Femur (tissue), 1 donor: ENCODE data around the gene PODXL2.

Experiments
- DNase-seq: peaks from one replicate; pipeline ENCODE4 v3.0.0-alpha.2; 2017

The PODXL2 gene, protein sequence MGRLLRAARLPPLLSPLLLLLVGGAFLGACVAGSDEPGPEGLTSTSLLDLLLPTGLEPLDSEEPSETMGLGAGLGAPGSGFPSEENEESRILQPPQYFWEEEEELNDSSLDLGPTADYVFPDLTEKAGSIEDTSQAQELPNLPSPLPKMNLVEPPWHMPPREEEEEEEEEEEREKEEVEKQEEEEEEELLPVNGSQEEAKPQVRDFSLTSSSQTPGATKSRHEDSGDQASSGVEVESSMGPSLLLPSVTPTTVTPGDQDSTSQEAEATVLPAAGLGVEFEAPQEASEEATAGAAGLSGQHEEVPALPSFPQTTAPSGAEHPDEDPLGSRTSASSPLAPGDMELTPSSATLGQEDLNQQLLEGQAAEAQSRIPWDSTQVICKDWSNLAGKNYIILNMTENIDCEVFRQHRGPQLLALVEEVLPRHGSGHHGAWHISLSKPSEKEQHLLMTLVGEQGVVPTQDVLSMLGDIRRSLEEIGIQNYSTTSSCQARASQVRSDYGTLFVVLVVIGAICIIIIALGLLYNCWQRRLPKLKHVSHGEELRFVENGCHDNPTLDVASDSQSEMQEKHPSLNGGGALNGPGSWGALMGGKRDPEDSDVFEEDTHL

DNA sequence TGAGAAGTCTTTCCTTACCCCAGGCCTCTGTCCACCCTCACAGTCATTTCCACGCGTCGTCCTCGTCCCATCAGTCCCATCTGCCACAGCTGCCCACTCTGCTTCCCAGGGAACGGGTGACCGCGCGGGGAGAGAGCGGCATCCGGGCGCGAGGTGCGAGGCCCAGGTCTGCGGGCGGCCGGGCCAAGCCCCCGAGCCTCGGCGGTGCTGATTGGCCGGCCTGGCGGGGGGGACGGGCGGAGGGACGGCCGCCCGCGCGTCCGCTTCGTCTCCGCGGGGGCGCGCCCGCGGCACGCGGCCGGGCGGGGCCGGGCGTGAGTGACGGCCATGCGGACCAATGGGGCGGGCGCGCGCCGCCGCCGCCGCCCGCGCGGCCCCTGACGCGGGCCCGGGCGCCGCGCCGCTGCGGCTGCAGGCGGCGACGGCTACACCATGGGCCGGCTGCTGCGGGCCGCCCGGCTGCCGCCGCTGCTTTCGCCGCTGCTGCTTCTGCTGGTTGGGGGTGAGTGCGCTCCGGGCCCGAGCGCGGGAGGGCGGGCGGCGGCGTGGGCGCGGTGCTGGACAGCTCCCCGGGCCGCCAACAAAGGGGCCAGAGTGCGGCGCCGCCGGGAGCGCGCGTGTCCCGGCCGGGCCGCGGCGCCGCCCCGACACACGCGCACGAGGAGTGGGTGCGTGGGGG, at the start of gene PODXL2:
Gene PODXL2 (plus strand): TSS at position 398 of the 679 bp plus-strand sequence. CDS start 35 bp downstream, at position 433.
- peak; percentile 73 for DNase-seq

DNA sequence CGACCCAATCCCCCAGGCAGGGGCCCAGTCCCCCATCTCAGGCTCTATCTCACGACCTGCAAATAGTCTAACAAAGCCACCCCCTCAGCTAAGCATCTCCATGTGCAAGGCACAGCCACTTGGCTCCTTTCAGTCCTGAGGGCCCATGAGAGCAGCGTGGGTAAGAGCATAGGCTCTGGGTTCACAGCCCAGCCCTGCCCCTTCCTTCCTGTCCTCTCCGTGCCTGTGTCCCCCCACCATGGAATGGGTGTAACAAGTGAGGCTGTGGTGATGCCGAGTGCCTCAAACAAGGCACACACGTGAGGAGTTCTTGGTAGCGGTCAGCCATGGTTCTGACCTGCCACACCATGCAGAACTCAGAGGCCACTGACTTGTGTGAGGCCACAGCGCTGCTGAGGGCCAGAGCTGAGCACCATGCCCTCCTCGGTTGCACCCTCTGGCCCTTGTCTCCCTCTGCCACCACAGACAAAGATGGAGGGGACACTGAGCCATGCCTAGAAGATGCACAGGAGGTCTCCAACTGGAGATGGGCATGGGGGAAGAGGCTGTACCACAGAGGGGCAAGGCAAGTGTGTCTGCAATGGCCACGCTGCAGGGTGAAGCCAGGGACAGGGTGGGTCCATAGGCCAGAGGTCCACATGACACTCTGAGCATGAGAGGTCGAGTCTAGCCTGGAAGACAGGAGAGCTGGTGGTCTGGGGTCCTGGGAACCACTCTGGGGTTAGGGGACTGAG, 48.5 kb upstream of the PODXL2 start:
- DNase-seq: no peak

DNA sequence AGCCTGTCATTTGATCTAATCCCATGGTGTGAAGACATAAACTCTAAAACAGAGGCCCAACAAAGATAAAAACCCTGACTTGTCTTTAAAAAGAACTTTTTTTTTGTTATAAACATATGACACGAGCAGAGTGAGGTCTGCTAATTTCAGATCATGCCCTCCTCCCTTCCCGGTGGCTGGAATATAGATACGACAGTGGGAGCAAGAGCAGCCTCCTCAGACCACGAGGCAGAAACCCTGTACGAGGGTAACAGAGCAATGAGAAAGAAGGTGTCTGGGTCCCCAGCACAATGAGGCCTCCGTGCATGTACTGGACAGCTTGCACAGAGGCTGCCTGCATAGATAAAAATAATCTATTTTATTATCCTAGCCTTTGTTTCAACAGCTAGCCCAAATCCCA, 44.3 kb upstream of the PODXL2 start:
- DNase-seq: no peak

DNA sequence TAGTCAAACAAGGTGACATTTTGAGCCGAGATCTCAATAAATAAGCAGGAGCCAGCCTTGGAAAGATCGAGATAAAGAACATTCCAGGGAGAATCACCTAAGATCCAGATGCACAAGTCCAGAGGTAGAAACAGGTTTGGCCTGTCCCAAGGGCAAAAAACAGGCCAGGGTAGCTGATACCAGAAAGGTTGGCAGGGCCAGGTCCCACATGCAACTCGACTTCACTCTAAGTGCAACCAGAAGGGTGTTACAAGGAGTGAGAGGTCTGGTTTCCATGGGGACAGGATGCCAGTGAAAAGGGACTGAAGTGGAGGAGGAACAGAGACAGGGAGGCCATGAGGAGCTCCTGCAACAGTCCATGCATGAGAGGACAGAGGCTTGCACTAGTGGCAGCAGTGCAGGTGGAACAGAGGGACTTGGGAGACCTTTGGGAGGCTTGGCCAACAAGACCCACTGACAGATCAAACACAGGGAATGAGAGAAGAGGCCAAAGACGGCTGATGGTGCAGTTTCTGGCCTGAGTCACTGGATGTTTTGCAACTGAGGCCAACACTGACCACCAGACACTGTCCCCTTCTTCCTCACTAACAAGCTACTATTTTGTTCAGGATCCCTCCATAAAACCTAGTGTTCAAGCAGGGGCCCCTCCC, 43.7 kb upstream of the PODXL2 start:
- DNase-seq: no peak

DNA sequence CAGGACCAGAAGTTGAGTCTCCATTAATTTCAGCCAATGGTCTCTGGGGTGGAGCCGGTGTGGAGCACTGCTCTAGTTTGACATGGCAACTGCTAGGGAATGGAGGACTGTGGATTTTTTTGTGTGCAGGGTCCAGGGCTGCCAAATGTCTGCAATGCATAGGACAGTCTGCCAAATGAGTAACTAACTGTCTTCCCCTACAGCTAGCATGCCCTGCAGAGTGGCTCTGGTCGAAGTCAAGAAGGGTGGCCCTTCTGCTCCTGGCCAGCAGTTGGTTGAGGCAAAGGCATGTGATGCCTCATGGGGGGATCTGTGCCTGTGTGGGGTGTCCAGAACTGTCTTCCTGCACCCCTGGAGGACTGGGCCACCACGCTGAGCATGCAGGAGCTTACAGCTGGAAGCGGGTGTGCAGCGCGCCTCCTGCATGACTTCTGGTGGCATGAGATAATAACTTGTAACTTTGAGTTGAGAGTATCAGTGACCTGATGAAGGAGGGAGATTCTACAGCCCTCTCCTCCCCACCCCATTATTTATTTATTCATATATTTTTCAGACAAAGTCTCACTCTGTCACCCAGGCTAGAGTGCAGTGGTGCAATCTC, 43.1 kb upstream of the PODXL2 start:
- DNase-seq: no peak

DNA sequence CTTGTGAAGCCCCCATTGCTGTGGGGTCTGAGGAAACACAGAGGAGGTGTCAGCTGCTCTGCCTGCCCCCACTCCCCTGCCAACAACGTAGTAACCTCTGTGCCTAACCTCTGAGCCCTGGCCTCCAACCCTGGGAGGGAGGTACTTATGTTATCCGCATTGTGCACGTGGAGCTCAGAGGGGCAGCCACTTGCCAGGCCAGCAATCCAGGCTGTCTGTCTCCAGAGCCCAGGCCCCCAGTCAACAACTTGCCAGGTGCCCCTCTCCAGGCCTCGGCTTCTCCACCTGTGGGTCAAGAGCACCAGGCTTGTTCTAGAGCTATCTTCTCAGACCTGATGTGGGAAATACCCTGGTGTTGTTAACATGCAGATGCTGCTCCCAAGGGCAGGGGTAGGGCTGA, 41.1 kb upstream of the PODXL2 start:
- DNase-seq: no peak

DNA sequence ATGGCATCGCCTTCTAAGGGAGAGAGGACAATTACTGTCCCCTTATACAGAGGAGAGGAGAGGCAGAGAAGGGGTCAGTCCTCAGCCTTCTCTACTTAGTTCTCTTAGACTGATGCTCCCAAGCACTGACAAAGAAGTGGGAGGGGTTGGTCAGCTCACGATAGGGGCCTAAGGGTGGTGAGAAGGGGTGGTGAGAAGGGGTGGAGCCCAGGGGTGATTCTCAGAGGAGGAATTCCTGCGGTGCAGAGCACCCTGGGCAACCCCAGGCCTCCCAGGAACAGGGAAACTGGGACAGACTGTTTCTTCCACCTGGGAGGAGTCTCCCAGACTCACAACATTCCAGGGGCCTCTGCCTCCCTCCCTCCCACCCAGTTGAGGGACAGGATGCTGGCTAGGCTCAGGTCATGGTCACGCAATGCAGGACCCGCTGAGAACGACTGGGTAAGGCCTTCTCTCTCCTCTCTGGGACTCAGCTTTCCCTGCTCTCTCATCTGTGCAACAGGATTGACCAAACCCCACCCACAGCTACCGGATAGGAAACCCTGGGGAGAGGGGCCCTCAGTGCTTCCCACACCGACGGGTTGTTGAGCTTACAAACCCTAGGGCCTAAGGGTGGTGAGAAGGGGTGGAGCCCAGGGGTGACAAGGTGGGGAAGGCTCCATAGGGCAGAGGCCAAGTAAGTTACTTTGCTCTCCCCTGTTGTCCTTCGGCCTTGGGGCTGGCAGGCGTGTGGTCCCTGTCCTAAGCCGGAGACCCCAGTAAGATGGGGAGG, 40.0 kb upstream of the PODXL2 start:
- DNase-seq: no peak

DNA sequence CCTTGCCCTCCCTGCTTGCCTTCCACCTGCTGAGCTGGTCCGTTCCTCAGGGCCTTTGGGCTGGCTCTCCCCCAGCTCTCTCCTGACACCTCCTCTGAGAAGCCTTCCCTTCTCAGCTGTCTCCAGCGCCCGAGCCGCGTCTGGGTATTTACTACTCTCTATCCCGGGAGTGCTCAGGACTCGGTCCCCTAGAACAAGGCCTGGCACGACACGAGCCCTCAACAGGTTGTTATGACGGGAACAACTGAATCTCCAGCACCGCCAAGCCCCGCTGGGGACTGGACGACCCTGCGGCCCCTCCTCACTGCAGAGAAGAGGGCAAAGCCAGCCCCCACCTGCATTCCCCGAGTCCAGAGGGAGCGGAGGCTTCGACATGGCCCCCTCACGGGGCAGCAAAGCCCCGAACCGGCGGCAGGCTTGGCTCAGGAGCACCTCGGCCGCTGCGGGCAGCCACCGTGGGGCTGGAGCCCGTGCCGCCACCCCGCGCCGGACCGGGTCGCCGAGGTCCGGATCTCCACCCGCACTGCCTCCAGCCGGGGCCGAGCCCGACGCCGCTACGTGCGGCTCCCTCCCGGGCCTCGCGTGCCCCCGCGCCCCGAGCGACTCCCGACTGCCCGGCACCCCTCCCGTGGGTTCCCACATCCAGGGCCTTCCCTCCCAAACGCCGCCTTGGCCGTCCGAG, 39.2 kb upstream of the PODXL2 start:
- DNase-seq: peak; percentile 39

DNA sequence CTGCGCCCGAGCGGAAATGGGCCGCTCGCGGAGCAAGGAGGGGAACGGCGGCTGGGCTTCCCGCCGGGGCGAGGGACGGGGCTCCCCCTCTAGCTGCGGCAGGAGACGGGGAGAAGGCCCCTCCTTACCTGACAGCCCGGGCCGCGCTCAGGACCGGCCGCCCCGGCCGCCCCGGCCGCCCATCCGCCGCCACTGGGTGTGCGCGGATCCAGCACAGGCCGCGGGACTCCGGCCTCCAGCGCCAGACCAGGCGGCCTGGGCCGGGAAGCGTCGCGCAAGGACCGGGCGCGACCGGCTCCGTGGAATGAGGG, 38.7 kb upstream of the PODXL2 start:
- DNase-seq: no peak

DNA sequence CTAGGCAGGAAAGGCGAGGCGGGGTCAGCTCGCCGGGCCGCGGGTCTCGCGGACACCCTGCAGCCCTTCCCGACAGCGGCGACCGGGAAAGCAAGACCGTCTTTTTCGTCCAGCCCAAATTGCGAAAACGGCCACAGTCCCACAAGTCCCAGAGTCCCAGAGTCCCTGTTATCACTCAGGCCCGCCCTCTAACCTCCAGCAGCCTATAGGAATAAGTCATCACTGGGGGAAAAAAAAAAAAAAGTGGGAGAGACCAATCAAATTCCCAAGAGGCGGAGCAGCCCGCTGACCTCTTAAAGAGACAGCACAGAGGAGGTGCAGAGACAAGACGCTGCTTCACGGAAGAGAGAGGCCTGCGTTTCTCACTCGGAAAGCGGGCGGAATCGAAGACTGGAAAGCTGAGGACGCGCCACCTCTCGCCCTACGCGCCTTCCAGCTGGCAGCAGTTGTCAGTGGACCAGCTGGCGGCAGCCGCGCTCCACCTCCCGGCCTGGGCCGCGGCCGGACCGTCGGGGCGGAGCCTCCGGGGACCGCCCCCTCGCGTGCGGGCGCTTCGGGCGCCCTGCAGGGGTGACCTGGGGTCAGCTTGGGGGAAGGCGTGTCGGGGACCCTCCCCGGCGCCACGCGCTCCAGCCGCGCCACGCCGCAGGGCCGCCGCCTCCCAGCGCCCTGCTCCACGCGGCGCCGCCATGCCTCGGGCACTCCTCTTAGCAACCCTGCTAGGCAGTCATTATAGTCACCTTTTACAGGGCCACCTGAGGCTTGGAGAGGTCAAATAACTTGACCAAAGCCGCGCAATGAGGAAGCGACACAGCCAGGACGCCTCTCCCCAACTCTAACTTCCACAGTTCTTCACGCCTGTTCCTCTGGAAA, 38.2 kb upstream of the PODXL2 start, which contains the start of gene TPRA1:
Gene TPRA1 (minus strand): TSS at position 141 of the 873 bp plus-strand sequence. CDS start 10,587 bp downstream, outside the sequence.
- DNase-seq: peak; percentile 94

DNA sequence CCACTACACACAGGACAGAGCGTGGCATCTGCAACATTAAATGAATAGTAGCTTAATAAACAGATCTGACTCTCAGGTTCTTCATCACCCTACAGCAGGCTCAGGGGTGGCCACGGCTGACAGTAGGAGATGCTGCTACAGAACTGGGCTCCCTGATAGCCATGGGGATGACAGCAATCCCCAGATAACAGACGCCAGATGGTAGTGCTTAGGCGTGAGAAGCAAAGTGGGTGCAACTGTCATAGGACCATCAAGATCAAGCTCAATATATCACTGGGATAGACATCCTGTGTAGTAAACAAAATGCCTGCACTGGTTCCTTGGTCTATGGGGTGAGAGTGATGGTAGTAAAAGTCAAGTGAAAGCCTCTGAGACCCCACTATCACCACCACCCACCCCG, 35.8 kb upstream of the PODXL2 start:
- DNase-seq: no peak

DNA sequence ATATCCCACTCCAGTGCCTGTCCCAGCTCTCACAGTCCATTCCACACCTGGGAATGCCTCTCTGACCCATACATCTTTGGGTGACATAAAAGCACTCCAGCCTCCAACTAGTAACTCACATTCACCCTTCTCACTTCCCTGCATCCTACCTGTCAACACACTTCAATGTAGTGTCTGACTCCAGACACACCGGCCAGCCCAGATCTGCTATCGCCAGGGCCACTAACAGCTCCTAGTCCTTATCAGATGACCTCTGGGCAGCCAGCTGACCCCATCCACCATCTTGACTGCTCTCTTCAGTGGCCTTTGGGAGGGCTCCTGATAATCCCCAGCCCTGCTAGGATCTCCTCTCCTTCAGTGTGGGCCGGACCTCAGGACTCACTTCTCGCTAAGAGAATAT, 33.7 kb upstream of the PODXL2 start:
- no peak for DNase-seq

DNA sequence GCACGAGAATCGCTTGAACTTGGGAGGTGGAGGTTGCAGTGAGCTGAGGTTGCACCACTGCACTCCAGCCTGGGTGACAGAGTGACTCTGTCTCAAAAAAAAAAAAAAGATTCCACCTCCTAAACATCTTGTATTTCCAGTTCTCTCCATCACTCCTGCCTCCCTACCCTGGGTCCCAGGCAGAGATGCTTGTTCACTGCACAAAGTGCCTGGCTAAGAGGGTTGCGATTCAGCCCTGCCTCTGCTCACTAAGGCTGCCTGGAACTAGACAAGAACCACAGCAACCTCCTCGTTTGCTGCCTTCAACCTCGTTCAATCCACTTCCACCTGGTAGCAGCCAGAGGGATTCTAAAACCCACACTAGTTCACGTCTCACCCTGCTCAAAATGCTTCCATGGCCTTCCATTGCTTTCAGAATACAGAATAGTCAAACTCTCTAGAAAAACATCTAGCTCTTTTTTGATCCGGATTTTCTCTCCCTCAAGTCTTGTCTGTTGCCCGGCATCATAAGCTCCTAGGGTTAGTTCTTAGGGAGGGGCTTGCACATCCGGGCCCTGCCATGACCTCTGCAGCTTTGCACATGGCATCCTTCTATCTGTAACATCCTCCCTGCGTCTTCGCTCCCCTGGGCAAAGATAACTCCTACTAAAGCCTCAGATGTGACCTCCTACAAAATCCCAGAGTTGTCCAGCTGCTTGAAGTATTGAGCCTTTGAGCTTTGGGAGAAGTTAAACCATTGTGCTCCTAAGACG, 31.8 kb upstream of the PODXL2 start:
- no peak for DNase-seq

DNA sequence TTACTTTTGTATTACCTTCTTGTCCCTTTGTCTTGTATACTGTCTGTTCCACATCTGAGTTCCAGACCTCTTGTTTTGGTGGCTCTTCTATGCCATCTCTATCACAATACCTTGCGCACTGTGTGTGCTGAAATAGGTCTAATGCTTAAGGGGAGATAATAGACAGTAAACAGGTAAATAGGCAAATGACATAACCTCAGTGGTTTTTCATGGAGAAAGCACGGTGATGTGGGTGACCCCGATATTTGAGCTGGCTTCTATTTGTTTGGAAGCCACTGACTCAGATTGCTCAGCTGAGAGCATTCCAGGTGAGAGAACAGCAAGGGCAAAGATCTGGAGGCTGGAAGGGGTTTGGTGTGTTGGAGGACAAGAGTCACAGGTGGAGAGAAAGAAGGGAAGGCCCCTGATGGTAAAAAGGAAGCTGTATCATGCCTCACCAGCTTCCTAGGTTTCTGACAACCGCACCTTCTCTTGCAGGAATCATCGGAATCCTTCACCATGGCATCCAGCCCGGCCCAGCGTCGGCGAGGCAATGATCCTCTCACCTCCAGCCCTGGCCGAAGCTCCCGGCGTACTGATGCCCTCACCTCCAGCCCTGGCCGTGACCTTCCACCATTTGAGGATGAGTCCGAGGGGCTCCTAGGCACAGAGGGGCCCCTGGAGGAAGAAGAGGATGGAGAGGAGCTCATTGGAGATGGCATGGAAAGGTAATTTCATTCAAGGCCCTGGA, 30.0 kb upstream of the PODXL2 start:
- DNase-seq: no peak

DNA sequence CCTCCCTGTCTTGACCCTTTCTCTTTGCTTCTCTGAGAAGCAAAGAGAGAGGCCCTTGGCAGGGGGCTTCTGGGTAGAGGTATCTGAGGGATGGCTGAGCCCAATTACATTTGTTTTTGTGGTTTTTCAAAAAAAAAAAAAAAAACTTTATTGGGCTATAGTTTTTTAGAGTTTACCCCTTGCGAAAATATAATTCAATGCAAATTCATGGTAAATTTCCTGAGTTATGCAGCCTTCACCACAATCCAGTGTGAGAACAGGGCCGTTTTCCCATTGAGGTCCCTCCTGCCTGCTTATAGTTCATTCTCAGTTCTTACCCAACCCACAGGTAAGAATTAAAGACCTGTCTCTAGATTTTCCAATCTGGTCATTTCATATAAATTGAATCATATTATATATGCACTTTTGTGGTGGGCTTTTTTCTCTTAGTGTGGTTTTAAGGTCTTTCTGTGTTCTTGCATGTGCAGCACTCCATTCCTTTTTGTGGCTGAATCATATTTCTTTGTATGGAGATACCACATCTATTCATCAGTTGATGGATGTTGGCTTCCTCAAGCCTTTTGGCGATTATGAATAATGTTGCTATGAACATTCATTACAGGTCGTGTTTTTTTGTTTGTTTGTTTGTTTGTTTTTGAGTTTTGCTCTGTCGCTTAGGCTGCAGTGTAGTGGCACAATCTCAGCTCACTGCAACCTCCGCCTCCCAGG, 28.1 kb upstream of the PODXL2 start:
- no peak for DNase-seq

DNA sequence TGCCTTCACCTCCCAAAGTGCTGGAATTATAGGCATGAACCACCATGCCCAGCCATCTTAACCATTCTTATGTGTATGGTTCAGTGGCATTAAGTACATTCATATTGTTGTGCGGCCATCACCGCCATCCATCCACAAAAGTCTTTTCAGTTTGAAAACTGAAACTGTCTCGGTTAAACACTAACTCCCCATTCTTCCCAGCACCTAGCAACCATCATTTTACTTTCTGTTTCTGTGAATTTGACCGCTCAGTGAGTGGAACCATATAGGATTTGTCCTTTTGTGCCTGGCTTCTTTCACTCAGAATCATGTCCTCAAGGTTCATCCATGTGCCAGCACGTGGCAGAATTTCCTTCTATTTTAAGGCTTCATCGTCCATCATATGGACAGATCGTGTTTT, 24.9 kb upstream of the PODXL2 start:
- DNase-seq: no peak

DNA sequence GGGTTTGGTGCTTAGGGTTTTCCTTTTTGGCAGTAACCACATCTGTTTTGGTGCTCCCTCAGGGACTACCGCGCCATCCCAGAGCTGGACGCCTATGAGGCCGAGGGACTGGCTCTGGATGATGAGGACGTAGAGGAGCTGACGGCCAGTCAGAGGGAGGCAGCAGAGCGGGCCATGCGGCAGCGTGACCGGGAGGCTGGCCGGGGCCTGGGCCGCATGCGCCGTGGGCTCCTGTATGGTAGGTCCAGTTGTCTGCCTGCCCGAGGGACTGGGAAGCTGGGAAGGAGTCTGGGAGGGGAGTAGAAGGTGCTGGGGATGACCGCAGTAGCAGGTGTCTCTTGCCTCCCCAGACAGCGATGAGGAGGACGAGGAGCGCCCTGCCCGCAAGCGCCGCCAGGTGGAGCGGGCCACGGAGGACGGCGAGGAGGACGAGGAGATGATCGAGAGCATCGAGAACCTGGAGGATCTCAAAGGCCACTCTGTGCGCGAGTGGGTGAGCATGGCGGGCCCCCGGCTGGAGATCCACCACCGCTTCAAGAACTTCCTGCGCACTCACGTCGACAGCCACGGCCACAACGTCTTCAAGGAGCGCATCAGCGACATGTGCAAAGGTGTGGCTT, 24.3 kb upstream of the PODXL2 start:
- DNase-seq: no peak
